WTC11 (cell line): ENCODE measurements around the gene IRF7. TPM values are rescaled to one million over a fixed set of nuclear protein-coding genes. Genes with fewer than 3 reads are reported as not detected.

Experiments used
- ATAC-seq: fragments of 200-7000 bp; cut with Tn5 transposase; 2 replicates; pipeline ENCODE4 v1.10.0; 2021; ENCODE audit warnings: mild to moderate bottlenecking, moderate library complexity
- CTCF ChIA-PET: fragments of 300-600 bp; sonication (Branson Sonifier 250); formaldehyde crosslinking; loops from one replicate; lab custom pipeline; 2021; ENCODE audit warnings: antibody characterized with exemption; lab: Charles Lee
- POLR2A ChIA-PET: fragments of 350-600 bp; sonication (Branson Sonifier 250); formaldehyde crosslinking; loops from one replicate; lab custom pipeline; 2021; ENCODE audit warnings: antibody characterized with exemption; lab: Charles Lee
- DNase-seq: peaks from one replicate; pipeline ENCODE4 v3.0.0; 2021; ENCODE audit warnings: low spot score
- H3K27ac Mint-ChIP-seq: 2 replicates; pipeline ENCODE4 v1.8.0; 2021; ENCODE audit warnings: mixed read lengths
- H3K27me3 Mint-ChIP-seq: 2 replicates; pipeline ENCODE4 v1.8.0; 2021; ENCODE audit warnings: low read depth, mild to moderate bottlenecking, moderate library complexity, mixed read lengths
- H3K36me3 Mint-ChIP-seq: 2 replicates; pipeline ENCODE4 v1.8.0; 2021; ENCODE audit warnings: mixed read lengths
- H3K4me1 Mint-ChIP-seq: 2 replicates; pipeline ENCODE4 v1.8.0; 2022; ENCODE audit warnings: mixed read lengths
- H3K4me3 Mint-ChIP-seq: 2 replicates; pipeline ENCODE4 v1.8.0; 2021; ENCODE audit warnings: mild to moderate bottlenecking, moderate library complexity, mixed read lengths
- H3K9me3 Mint-ChIP-seq: 2 replicates; pipeline ENCODE4 v1.8.0; 2021; ENCODE audit warnings: mixed read lengths
- ATF1 ChIP-seq: sonication (generic); formaldehyde crosslinking; IDR thresholded peaks from 2 replicates; pipeline ENCODE4 v1.8.1; 2023; ENCODE audit warnings: mild to moderate bottlenecking, moderate library complexity, missing genetic modification reagents
- EMX1 ChIP-seq: fragments of 250-450 bp; sonication (Bioruptor Pico); IDR thresholded peaks from 2 replicates; pipeline ENCODE4 v1.8.0; 2021; ENCODE audit warnings: mild to moderate bottlenecking
- ESRRA ChIP-seq: sonication (generic); formaldehyde crosslinking; IDR thresholded peaks from 2 replicates; pipeline ENCODE4 v1.8.1; 2022; ENCODE audit warnings: mild to moderate bottlenecking, missing genetic modification reagents, borderline replicate concordance
- ETV6 ChIP-seq: sonication (generic); formaldehyde crosslinking; IDR thresholded peaks from 2 replicates; pipeline ENCODE4 v1.8.1; 2022; ENCODE audit warnings: mild to moderate bottlenecking, missing genetic modification reagents
- GRHL2 ChIP-seq: fragments of 250-450 bp; sonication (Bioruptor Pico); IDR thresholded peaks from 2 replicates; pipeline ENCODE4 v1.8.0; 2022; ENCODE audit warnings: mild to moderate bottlenecking, moderate library complexity; ENCODE audit not compliant: insufficient replicate concordance, severe bottlenecking
- NFATC4 ChIP-seq: fragments of 250-450 bp; sonication (Bioruptor Pico); IDR thresholded peaks from 2 replicates; pipeline ENCODE4 v1.9.0; 2021; ENCODE audit warnings: mild to moderate bottlenecking
- NFYB ChIP-seq: sonication (generic); formaldehyde crosslinking; conservative IDR thresholded peaks from 2 replicates; pipeline ENCODE4 v1.8.0; 2022; ENCODE audit warnings: low read depth, missing genetic modification reagents
- OVOL2 ChIP-seq: fragments of 250-450 bp; sonication (Bioruptor Pico); IDR thresholded peaks from 2 replicates; pipeline ENCODE4 v1.9.0; 2021; ENCODE audit warnings: mild to moderate bottlenecking, borderline replicate concordance
- PRRX2 ChIP-seq: fragments of 250-450 bp; sonication (Bioruptor Pico); IDR thresholded peaks from 2 replicates; pipeline ENCODE4 v1.8.0; 2021; ENCODE audit warnings: mild to moderate bottlenecking
- RORB ChIP-seq: fragments of 250-450 bp; sonication (Bioruptor Pico); IDR thresholded peaks from 2 replicates; pipeline ENCODE4 v1.9.0; 2021; ENCODE audit warnings: mild to moderate bottlenecking
- SOX15 ChIP-seq: fragments of 250-450 bp; sonication (Bioruptor Pico); IDR thresholded peaks from 2 replicates; pipeline ENCODE4 v1.9.0; 2021; ENCODE audit warnings: mild to moderate bottlenecking
- ZNF121 ChIP-seq: sonication (generic); formaldehyde crosslinking; IDR thresholded peaks from 2 replicates; pipeline ENCODE4 v1.8.0; 2023; ENCODE audit warnings: missing genetic modification reagents
- ZNF317 ChIP-seq: sonication (generic); formaldehyde crosslinking; IDR thresholded peaks from 2 replicates; pipeline ENCODE4 v1.8.1; 2023; ENCODE audit warnings: low read depth, mild to moderate bottlenecking, moderate library complexity, missing genetic modification reagents, borderline replicate concordance
- ZNF396 ChIP-seq: fragments of 250-450 bp; sonication (Bioruptor Pico); IDR thresholded peaks from 2 replicates; pipeline ENCODE4 v1.8.0; 2021; ENCODE audit warnings: mild to moderate bottlenecking, moderate library complexity, borderline replicate concordance
- ZNF423 ChIP-seq: fragments of 250-450 bp; sonication (Bioruptor Pico); IDR thresholded peaks from 2 replicates; pipeline ENCODE4 v2.1.2; 2022; ENCODE audit warnings: mild to moderate bottlenecking, moderate library complexity
- total RNA-seq: library from RNA; stranded (reverse); gene quantifications from 3 replicates; pipeline ENCODE4 v1.2.3, GENCODE V29; 2021
- TF ChIP-seq, protein P1 (sequence below): sonication (generic); formaldehyde crosslinking; IDR thresholded peaks from 2 replicates; pipeline ENCODE4 v1.8.1; 2023; ENCODE audit warnings: mild to moderate bottlenecking, missing genetic modification reagents, moderate library complexity
- TF ChIP-seq, protein P2 (sequence below): sonication (generic); formaldehyde crosslinking; IDR thresholded peaks from 2 replicates; pipeline ENCODE4 v1.8.0; 2023; ENCODE audit warnings: missing genetic modification reagents, mild to moderate bottlenecking, borderline replicate concordance
- TF ChIP-seq, protein P3 (sequence below): sonication (generic); formaldehyde crosslinking; IDR thresholded peaks from 2 replicates; pipeline ENCODE4 v1.8.1; 2022; ENCODE audit warnings: mild to moderate bottlenecking, moderate library complexity, missing genetic modification reagents
- TF ChIP-seq, protein P4 (sequence below): sonication (generic); formaldehyde crosslinking; IDR thresholded peaks from 2 replicates; pipeline ENCODE4 v1.8.0; 2022; ENCODE audit warnings: mild to moderate bottlenecking, missing genetic modification reagents
- TF ChIP-seq, protein P5 (sequence below): fragments of 200-600 bp; IDR thresholded peaks from 2 replicates; pipeline ENCODE4 v1.8.0; 2022; ENCODE audit warnings: antibody characterized with exemption
- TF ChIP-seq, protein P6 (sequence below): sonication (generic); formaldehyde crosslinking; conservative IDR thresholded peaks from 2 replicates; pipeline ENCODE4 v1.8.1; 2023; ENCODE audit warnings: mild to moderate bottlenecking, low read depth, missing genetic modification reagents, moderate library complexity
- TF ChIP-seq, protein P7 (sequence below): sonication (generic); formaldehyde crosslinking; IDR thresholded peaks from 2 replicates; pipeline ENCODE4 v1.8.1; 2023; ENCODE audit warnings: mild to moderate bottlenecking, missing genetic modification reagents

IRF7 gene
- total RNA-seq, 1 experiment from 2014 or later, result 11.1 TPM

DNA sequence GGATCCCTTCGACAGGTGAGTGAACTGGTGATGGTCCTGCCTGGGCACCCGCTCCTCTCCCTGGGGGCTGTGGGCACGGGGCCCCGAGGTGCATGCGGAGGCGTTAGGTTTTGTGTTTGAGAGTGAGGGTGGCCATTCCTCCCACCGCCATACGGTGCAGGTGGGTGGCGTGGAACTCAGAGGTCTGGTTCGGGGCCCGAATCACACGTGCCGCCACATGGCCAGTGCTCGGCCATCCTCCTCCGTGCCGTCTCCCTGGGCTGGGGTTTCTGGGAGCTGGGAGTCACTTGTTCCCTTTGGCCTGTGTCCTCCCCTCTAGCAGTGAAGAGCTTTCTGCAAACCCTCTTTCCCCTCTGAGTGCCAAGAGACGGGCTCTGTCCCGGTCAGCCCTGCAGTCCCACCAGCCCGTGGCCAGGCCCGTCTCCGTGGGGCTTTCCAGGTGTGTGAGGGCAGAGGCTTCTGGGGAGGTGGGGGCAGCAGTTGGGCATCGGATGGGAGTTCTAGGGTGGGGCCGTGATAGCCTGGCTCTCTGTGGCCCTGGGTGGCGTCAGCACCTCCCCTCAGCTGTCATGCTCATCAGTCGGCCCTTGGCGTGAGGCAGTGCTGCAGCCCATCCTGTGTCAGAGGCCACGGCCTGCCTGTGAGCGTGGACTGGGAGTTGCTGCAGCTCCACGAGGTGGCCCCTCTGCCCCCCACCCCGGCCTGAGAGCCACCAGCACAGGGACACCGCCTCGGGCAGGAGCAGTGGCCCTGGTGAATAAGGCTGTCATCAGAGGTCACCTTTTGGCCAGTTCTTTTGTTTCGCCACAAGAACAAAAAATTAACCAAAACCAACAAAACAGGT is 10.2 kb downstream of the IRF7 start:
- H3K4me1 Mint-ChIP-seq, result no peaks in the 10 kb centered on the region
- DNase-seq, result no peak
- ChIA-PET CTCF (interaction anchor here (0.8 to 1.1 kb wide), 2 partner anchors 35 to 58 kb away, joined by 3 read pairs; no protein-coding TSS in a partner anchor), POLR2A (no interaction called here)
- H3K36me3 Mint-ChIP-seq, result peaks cover 43% of the 10 kb centered on the region
- TF ChIP-seq ZNF121 (no peak), PRRX2 (CRISPR knock-in tag) (no peak), ESRRA (CRISPR knock-in tag) (no peak), ETV6 (CRISPR knock-in tag) (no peak), GRHL2 (CRISPR knock-in tag) (no peak), ZNF317 (no peak), NFYB (CRISPR knock-in tag) (no peak), OVOL2 (no peak), ZNF423 (CRISPR knock-in tag) (no peak), NFATC4 (CRISPR knock-in tag) (no peak)
- TF ChIP-seq, protein P1, sequence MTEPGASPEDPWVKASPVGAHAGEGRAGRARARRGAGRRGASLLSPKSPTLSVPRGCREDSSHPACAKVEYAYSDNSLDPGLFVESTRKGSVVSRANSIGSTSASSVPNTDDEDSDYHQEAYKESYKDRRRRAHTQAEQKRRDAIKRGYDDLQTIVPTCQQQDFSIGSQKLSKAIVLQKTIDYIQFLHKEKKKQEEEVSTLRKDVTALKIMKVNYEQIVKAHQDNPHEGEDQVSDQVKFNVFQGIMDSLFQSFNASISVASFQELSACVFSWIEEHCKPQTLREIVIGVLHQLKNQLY (CRISPR knock-in tag), result no peak
- TF ChIP-seq, protein P2, sequence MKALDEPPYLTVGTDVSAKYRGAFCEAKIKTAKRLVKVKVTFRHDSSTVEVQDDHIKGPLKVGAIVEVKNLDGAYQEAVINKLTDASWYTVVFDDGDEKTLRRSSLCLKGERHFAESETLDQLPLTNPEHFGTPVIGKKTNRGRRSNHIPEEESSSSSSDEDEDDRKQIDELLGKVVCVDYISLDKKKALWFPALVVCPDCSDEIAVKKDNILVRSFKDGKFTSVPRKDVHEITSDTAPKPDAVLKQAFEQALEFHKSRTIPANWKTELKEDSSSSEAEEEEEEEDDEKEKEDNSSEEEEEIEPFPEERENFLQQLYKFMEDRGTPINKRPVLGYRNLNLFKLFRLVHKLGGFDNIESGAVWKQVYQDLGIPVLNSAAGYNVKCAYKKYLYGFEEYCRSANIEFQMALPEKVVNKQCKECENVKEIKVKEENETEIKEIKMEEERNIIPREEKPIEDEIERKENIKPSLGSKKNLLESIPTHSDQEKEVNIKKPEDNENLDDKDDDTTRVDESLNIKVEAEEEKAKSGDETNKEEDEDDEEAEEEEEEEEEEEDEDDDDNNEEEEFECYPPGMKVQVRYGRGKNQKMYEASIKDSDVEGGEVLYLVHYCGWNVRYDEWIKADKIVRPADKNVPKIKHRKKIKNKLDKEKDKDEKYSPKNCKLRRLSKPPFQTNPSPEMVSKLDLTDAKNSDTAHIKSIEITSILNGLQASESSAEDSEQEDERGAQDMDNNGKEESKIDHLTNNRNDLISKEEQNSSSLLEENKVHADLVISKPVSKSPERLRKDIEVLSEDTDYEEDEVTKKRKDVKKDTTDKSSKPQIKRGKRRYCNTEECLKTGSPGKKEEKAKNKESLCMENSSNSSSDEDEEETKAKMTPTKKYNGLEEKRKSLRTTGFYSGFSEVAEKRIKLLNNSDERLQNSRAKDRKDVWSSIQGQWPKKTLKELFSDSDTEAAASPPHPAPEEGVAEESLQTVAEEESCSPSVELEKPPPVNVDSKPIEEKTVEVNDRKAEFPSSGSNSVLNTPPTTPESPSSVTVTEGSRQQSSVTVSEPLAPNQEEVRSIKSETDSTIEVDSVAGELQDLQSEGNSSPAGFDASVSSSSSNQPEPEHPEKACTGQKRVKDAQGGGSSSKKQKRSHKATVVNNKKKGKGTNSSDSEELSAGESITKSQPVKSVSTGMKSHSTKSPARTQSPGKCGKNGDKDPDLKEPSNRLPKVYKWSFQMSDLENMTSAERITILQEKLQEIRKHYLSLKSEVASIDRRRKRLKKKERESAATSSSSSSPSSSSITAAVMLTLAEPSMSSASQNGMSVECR (CRISPR knock-in tag), result no peak
- TF ChIP-seq, protein P3, sequence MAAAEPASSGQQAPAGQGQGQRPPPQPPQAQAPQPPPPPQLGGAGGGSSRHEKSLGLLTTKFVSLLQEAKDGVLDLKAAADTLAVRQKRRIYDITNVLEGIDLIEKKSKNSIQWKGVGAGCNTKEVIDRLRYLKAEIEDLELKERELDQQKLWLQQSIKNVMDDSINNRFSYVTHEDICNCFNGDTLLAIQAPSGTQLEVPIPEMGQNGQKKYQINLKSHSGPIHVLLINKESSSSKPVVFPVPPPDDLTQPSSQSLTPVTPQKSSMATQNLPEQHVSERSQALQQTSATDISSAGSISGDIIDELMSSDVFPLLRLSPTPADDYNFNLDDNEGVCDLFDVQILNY (CRISPR knock-in tag), result no peak
- no peak overlapping the region; the same call in 1 of the 2 replicates for H3K27ac Mint-ChIP-seq
- H3K27me3 Mint-ChIP-seq, result no peaks in the 10 kb centered on the region
- H3K9me3 Mint-ChIP-seq, result no peaks in the 10 kb centered on the region
- H3K4me3 Mint-ChIP-seq, result no peak overlapping the region
- no peak for ATAC-seq

DNA sequence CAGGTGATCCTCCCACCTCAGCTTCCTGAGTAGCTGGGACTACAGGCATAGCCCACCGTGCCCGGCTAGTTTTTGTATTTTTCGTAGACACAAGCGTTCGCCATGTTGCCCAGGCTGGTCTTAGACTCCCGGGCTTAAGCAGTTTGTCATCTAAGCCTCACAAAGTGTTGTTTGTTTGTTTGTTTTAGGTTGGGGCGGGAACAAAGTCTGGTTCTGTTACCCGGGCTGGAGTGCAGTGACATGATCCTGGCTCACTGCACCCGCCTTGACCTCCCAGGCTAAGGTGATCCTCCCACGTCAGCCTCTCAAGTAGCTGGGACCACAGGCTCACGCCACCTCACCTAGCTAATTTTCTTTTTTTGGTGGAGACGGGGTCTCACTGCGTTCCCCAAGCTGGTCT is 12.6 kb downstream of the IRF7 start:
- CTCF ChIA-PET, result no interaction called here
- POLR2A ChIA-PET, result interaction anchor here (0.7 kb wide), 1 partner anchor 118 kb away, joined by 9 read pairs; no protein-coding TSS in a partner anchor
- ATAC-seq (no peak), DNase-seq (no peak)
- Mint-ChIP-seq H3K9me3 (no peaks in the 10 kb centered on the region), H3K36me3 (peaks cover 52% of the 10 kb centered on the region), H3K4me3 (no peak overlapping the region), H3K27me3 (no peaks in the 10 kb centered on the region), H3K4me1 (no peaks in the 10 kb centered on the region), H3K27ac (no peak overlapping the region)
- no peak for TF ChIP-seq ATF1
- TF ChIP-seq SOX15 (CRISPR knock-in tag), result no peak
- TF ChIP-seq, protein P4, sequence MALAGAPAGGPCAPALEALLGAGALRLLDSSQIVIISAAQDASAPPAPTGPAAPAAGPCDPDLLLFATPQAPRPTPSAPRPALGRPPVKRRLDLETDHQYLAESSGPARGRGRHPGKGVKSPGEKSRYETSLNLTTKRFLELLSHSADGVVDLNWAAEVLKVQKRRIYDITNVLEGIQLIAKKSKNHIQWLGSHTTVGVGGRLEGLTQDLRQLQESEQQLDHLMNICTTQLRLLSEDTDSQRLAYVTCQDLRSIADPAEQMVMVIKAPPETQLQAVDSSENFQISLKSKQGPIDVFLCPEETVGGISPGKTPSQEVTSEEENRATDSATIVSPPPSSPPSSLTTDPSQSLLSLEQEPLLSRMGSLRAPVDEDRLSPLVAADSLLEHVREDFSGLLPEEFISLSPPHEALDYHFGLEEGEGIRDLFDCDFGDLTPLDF, result no peak
- no peak for TF ChIP-seq ZNF396 (CRISPR knock-in tag)
- no peak for TF ChIP-seq EMX1 (CRISPR knock-in tag)
- TF ChIP-seq, protein P5, sequence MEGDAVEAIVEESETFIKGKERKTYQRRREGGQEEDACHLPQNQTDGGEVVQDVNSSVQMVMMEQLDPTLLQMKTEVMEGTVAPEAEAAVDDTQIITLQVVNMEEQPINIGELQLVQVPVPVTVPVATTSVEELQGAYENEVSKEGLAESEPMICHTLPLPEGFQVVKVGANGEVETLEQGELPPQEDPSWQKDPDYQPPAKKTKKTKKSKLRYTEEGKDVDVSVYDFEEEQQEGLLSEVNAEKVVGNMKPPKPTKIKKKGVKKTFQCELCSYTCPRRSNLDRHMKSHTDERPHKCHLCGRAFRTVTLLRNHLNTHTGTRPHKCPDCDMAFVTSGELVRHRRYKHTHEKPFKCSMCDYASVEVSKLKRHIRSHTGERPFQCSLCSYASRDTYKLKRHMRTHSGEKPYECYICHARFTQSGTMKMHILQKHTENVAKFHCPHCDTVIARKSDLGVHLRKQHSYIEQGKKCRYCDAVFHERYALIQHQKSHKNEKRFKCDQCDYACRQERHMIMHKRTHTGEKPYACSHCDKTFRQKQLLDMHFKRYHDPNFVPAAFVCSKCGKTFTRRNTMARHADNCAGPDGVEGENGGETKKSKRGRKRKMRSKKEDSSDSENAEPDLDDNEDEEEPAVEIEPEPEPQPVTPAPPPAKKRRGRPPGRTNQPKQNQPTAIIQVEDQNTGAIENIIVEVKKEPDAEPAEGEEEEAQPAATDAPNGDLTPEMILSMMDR, result no peak
- TF ChIP-seq, protein P6, sequence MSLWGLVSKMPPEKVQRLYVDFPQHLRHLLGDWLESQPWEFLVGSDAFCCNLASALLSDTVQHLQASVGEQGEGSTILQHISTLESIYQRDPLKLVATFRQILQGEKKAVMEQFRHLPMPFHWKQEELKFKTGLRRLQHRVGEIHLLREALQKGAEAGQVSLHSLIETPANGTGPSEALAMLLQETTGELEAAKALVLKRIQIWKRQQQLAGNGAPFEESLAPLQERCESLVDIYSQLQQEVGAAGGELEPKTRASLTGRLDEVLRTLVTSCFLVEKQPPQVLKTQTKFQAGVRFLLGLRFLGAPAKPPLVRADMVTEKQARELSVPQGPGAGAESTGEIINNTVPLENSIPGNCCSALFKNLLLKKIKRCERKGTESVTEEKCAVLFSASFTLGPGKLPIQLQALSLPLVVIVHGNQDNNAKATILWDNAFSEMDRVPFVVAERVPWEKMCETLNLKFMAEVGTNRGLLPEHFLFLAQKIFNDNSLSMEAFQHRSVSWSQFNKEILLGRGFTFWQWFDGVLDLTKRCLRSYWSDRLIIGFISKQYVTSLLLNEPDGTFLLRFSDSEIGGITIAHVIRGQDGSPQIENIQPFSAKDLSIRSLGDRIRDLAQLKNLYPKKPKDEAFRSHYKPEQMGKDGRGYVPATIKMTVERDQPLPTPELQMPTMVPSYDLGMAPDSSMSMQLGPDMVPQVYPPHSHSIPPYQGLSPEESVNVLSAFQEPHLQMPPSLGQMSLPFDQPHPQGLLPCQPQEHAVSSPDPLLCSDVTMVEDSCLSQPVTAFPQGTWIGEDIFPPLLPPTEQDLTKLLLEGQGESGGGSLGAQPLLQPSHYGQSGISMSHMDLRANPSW (CRISPR knock-in tag), result no peak
- TF ChIP-seq OVOL2, result no peak
- TF ChIP-seq, protein P7, sequence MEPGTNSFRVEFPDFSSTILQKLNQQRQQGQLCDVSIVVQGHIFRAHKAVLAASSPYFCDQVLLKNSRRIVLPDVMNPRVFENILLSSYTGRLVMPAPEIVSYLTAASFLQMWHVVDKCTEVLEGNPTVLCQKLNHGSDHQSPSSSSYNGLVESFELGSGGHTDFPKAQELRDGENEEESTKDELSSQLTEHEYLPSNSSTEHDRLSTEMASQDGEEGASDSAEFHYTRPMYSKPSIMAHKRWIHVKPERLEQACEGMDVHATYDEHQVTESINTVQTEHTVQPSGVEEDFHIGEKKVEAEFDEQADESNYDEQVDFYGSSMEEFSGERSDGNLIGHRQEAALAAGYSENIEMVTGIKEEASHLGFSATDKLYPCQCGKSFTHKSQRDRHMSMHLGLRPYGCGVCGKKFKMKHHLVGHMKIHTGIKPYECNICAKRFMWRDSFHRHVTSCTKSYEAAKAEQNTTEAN (CRISPR knock-in tag), result no peak
- no peak for TF ChIP-seq RORB (CRISPR knock-in tag)
